T-helper 1 cell treated with Interleukin-12 subunit alpha and Interleukin-12 subunit beta and Interleukin-4 antibody, amounts not matched to agents 30 ng/mL and 1 ng/mL, for 36 hours (primary cell): Measurements from ENCODE around the gene FLYWCH2. TPM values are rescaled to one million over a fixed set of nuclear protein-coding genes. Genes with fewer than 3 reads are reported as not detected.
"Not testable (repeated sequence)": the region's sequence is repeated elsewhere in the genome, so short reads cannot be mapped to it uniquely, and the experiment has no call there.

Source experiments
- intact Hi-C: fragments of 100-400 bp; cut with micrococcal nuclease; formaldehyde crosslinking; loops from one replicate; pipeline ENCODE4 v1.15.1; 2024
- total RNA-seq: library from RNA; stranded (reverse); gene quantifications from 2 replicates; pipeline ENCODE4 v1.2.3, GENCODE V29; 2022

FLYWCH2 gene
- total RNA-seq, 1 donor from 2014 or later = 21.1 TPM

DNA sequence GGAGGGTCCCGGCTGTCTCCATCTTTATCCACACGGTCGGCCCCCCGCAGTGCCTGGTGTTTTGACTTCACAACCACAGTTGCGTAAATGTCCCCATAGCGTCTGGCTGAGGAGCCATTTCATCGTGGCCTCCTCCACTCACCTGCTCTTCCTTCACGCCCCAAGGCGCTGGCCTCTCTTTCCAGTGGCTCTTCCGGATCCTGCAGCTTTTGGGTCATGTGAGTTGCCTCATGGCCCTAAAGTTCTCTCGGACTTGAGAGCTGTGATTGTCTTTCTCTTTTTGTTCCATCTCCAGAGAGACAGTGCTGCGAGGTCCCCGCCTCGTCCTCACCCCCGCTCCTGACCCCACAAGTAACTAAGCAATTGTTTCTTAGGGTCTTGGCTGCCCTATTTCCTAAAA is 51.4 kb downstream of the FLYWCH2 start:
- intact Hi-C loops = no loop called here

DNA sequence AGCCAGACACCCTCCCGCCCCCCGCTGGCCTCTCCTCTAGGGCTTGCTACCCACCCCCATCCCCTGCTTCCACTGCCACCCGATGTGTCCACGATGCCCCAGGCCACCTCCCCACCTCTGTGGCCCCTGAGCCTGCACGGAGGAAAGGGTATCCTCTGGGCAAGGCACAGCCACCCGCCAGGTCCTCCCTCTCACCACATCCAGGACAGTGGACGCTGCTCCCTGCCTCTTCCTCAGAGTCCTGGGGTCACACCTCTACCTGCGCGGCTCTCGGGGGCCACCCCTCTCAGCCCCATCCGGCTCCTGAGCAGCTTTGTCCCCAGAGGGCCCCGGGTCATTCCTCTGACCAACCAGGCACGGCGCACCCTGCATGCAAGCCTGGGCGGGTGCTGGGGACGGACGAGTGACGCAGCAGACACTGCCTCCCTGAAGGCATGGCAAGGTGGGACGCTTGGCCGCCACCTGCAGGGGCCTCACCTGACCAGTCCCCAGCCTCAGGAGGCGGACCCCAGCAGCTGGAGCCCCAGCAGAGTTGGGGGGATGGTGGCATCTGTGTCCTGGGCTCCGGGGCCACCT is 53.5 kb downstream of the FLYWCH2 start:
- intact Hi-C loops = no loop called here

DNA sequence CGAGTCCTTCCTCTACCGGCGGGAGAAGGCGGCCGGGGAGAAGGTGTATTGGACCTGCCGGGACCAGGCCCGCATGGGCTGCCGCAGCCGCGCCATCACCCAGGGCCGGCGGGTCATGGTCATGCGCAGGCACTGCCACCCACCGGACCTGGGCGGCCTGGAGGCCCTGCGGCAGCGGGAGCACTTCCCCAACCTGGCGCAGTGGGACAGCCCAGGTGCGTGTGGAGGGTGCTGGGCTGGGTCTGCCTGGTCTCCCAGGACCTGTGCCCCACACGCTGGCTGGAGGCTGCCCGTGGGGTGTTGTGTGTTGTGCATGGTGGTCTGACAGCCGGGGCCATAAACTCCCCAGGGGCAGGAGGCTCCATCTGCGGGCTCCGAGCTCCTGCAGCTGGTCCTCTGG is 54.2 kb downstream of the FLYWCH2 start:
- intact Hi-C loops = no loop called here

DNA sequence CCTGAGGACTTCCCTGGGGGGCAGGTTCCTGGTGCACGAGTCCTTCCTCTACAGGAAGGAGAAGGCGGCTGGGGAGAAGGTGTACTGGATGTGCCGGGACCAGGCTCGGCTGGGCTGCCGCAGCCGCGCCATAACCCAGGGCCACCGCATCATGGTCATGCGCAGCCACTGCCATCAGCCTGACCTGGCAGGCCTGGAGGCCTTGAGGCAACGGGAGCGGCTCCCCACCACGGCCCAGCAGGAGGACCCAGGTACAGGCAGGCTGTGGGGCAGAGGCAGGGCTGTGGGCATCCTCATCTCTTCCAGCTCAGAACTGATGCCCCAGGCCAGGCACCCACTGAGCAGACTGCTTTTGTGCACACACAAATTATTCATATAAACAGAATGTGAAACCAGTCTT is 55.2 kb downstream of the FLYWCH2 start:
- intact Hi-C loops = no loop called here

DNA sequence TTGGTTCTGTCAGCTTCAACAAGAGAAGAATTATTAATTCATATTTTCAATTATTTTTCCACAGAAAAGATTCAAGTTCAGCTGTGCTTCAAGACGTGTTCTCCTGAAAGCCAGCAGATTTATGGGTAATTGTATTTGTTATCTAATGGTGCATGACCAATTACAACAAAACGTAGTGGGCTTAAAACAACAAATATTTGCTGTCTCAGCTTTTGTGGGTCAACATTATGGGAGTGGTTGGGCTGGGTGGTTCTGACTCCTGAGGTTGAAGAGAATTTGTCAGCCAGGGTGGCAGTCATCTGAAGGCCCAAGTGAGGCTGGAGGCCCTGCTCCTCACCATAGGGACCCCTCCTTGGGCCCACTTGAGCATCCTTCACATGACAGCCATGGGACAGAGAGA is 57.0 kb downstream of the FLYWCH2 start:
- intact Hi-C loops = no loop called here

DNA sequence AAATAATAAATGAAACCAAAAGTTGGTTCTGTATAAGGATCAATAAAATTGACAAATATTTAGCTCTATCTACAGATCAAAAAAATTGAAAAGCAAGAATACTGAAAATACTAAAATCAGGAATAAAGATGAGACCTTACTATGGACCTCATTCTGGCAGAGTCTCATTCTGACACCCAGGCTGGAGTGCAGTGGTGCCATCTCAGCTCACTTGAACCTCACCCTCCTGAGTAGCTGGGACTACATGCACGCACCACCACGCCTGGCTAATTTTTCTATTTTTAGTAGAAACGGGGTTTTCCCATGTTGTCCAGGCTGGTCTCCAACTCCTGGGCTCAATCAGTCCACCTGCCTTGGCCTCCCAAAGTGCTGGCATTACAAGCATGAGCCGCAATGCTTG is 59.0 kb downstream of the FLYWCH2 start:
- intact Hi-C loops = no loop called here

DNA sequence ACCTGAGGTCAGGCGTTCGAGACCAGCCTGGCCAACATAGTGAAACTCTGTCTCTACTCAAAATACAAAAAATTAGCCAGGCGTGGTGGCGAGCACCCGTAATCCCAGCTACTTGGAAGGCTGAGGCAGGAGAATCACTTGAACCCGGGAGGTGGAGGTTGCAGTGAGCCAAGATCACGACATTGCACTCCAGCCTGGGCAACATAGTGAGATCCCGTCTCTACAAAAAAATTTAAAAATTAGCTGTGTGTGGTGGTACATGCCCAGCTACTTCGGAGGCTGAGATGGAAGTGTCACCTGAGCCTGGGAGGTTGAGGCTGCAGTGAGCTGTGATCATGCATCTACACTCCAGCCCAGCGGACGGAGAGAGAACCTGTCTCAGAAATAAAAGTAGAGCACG is 60.7 kb downstream of the FLYWCH2 start:
- intact Hi-C loops = not testable (repeated sequence)

DNA sequence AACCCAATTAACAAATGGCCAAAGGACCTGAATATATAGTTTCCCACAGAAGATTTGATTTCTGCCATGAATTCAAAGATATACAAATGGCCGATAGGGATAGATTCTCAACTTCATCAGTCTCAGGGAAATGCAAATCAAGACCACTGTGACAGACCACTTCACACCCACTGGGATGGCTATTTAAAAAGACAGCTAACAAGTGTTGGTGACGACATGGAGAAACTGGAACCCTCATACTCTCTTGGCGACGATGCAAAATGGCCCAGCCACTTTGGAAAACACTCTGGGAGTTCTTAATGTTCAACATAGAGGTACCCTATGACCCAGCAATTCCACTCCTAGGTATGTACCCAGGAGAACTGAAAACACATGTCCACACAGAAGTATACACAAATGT is 63.6 kb downstream of the FLYWCH2 start:
- intact Hi-C loops = no loop called here

Other genes with a start within 250 kb of the FLYWCH2 start
- gene KCTD5, start 200.7 kb upstream of the FLYWCH2 start, total RNA-seq = 41.8 and 42.7 TPM in 2 replicates
- gene PRSS27, start 163.0 kb upstream of the FLYWCH2 start, total RNA-seq = 0.88 and 1.4 TPM in 2 replicates
- gene SRRM2, start 130.6 kb upstream of the FLYWCH2 start, total RNA-seq = 547 and 552 TPM in 2 replicates
- gene ELOB, start 105.9 kb upstream of the FLYWCH2 start, total RNA-seq = 263 and 264 TPM in 2 replicates
- not detected in 2 replicates for gene PRSS33, start 95.7 kb upstream of the FLYWCH2 start, total RNA-seq
- gene PRSS41, start 84.7 kb upstream of the FLYWCH2 start, total RNA-seq = not detected in 2 replicates
- gene PRSS21, start 66.0 kb upstream of the FLYWCH2 start, total RNA-seq = 5.0 and 6.5 TPM in 2 replicates
- gene ZG16B, start 52.9 kb upstream of the FLYWCH2 start, total RNA-seq = 23.2 and 24.3 TPM in 2 replicates
- not detected in 2 replicates for gene PRSS22, start 25.0 kb upstream of the FLYWCH2 start, total RNA-seq
- 74.3 and 83.1 TPM in 2 replicates for gene FLYWCH1, start 28.7 kb downstream of the FLYWCH2 start, total RNA-seq
- not detected in 2 replicates for gene KREMEN2, start 81.1 kb downstream of the FLYWCH2 start, total RNA-seq
- 31.9 and 32.3 TPM in 2 replicates for gene PAQR4, start 86.1 kb downstream of the FLYWCH2 start, total RNA-seq
- gene PKMYT1, start 97.2 kb downstream of the FLYWCH2 start, total RNA-seq = 91.5 and 92.0 TPM in 2 replicates
- 0.10 TPM in 1 of 2 replicates, not detected in the other for gene CLDN9, start 129.7 kb downstream of the FLYWCH2 start, total RNA-seq
- not detected in 2 replicates for gene CLDN6, start 135.0 kb downstream of the FLYWCH2 start, total RNA-seq
- 4.2 and 5.1 TPM in 2 replicates for gene TNFRSF12A, start 137.2 kb downstream of the FLYWCH2 start, total RNA-seq
- gene HCFC1R1, start 140.7 kb downstream of the FLYWCH2 start, total RNA-seq = 27.9 and 28.1 TPM in 2 replicates
- gene THOC6, start 140.8 kb downstream of the FLYWCH2 start, total RNA-seq = 45.2 and 46.6 TPM in 2 replicates
- 0.51 and 0.61 TPM in 2 replicates for gene BICDL2, start 153.7 kb downstream of the FLYWCH2 start, total RNA-seq
- gene MMP25, start 163.3 kb downstream of the FLYWCH2 start, total RNA-seq = 93.6 and 93.9 TPM in 2 replicates
- gene IL32, start 182.4 kb downstream of the FLYWCH2 start, total RNA-seq = 4,509 and 4,510 TPM in 2 replicates
- 0.12 and 0.24 TPM in 2 replicates for gene ZSCAN10, start 216.1 kb downstream of the FLYWCH2 start, total RNA-seq
- 0.15 TPM in 1 of 2 replicates, not detected in the other for gene ZNF205, start 229.4 kb downstream of the FLYWCH2 start, total RNA-seq